Osteocyte (in vitro differentiated cells): ENCODE measurements around the gene FAM171A1. TPM values are rescaled to one million over a fixed set of nuclear protein-coding genes. Genes with fewer than 3 reads are reported as not detected.

Source experiments
- DNase-seq: peaks from one replicate; pipeline ENCODE4 v3.0.0; 2021; ENCODE audit warnings: mixed read lengths; ENCODE audit not compliant: unreplicated experiment; ENCODE audit errors: extremely low spot score
- H3K27ac Mint-ChIP-seq: one replicate; pipeline ENCODE4 v1.8.0; 2021; ENCODE audit warnings: mild to moderate bottlenecking, mixed read lengths; ENCODE audit not compliant: unreplicated experiment
- H3K27me3 Mint-ChIP-seq: one replicate; pipeline ENCODE4 v1.8.0; 2021; ENCODE audit warnings: mixed read lengths; ENCODE audit not compliant: unreplicated experiment
- H3K36me3 Mint-ChIP-seq: one replicate; pipeline ENCODE4 v1.8.0; 2021; ENCODE audit warnings: mixed read lengths; ENCODE audit not compliant: unreplicated experiment
- H3K4me1 Mint-ChIP-seq: one replicate; pipeline ENCODE4 v1.8.0; 2021; ENCODE audit warnings: mixed read lengths; ENCODE audit not compliant: unreplicated experiment
- H3K4me3 Mint-ChIP-seq: one replicate; pipeline ENCODE4 v1.8.0; 2021; ENCODE audit warnings: mild to moderate bottlenecking, moderate library complexity, mixed read lengths; ENCODE audit not compliant: unreplicated experiment
- H3K9me3 Mint-ChIP-seq: one replicate; pipeline ENCODE4 v1.8.0; 2021; ENCODE audit warnings: mixed read lengths; ENCODE audit not compliant: unreplicated experiment
- CTCF ChIP-seq: fragments of 200-600 bp; sonication (generic); IDR thresholded peaks from 2 replicates; pipeline ENCODE4 v1.5.0; 2021; ENCODE audit warnings: antibody characterized with exemption, mild to moderate bottlenecking, moderate library complexity
- total RNA-seq: library from RNA; stranded (reverse); gene quantifications from 2 replicates; pipeline ENCODE4 v1.2.1, GENCODE V29; 2021

The FAM171A1 gene
- total RNA-seq, 1 donor from 2014 or later = 30.4 TPM

GRCh38 chr10:15324113-15324512, 47.0 kb downstream of the FAM171A1 start:
- no peak for DNase-seq
- Mint-ChIP-seq H3K4me3 (no peak overlapping the region), H3K4me1 (peaks cover 30% of the 10 kb centered on the region), H3K9me3 (peaks cover 4% of the 10 kb centered on the region), H3K27ac (no peak overlapping the region), H3K36me3 (no peaks in the 10 kb centered on the region), H3K27me3 (no peaks in the 10 kb centered on the region)
- no peak for TF ChIP-seq CTCF

GRCh38 chr10:15322356-15322755, 48.7 kb downstream of the FAM171A1 start:
- Mint-ChIP-seq H3K36me3 (no peaks in the 10 kb centered on the region), H3K27ac (no peak overlapping the region), H3K4me1 (peaks cover 30% of the 10 kb centered on the region), H3K9me3 (peaks cover 4% of the 10 kb centered on the region), H3K4me3 (no peak overlapping the region), H3K27me3 (no peaks in the 10 kb centered on the region)
- DNase-seq = no peak
- no peak for TF ChIP-seq CTCF

GRCh38 chr10:15321431-15322341, 49.4 kb downstream of the FAM171A1 start:
- Mint-ChIP-seq H3K27ac (peak overlapping the region; percentile 14), H3K4me1 (peaks cover 33% of the 10 kb centered on the region), H3K27me3 (no peaks in the 10 kb centered on the region), H3K9me3 (peaks cover 4% of the 10 kb centered on the region), H3K36me3 (no peaks in the 10 kb centered on the region), H3K4me3 (no peak overlapping the region)
- TF ChIP-seq CTCF = no peak
- DNase-seq = no peak

- Mint-ChIP-seq H3K36me3 (no peaks in the 10 kb centered on the region), H3K27me3 (no peaks in the 10 kb centered on the region), H3K4me3 (no peak overlapping the region), H3K27ac (no peak overlapping the region), H3K9me3 (peaks cover 4% of the 10 kb centered on the region), H3K4me1 (peaks cover 36% of the 10 kb centered on the region)
- no peak for DNase-seq
- no peak for TF ChIP-seq CTCF
Measured at GRCh38 chr10:15320522-15321203, 50.4 kb downstream of the FAM171A1 start.

- Mint-ChIP-seq H3K4me1 (peaks cover 38% of the 10 kb centered on the region), H3K27ac (no peak overlapping the region), H3K4me3 (no peak overlapping the region), H3K9me3 (peaks cover 4% of the 10 kb centered on the region), H3K27me3 (no peaks in the 10 kb centered on the region), H3K36me3 (no peaks in the 10 kb centered on the region)
- no peak for TF ChIP-seq CTCF
- DNase-seq = no peak
Measured at GRCh38 chr10:15320118-15320517, 51.0 kb downstream of the FAM171A1 start.
